GM12878 (cell line): ENCODE data around the gene STON2. TPM values are rescaled to one million over a fixed set of nuclear protein-coding genes. Genes with fewer than 3 reads are reported as not detected.

Source experiments
- ATAC-seq: fragments of 200-7000 bp; cut with Tn5 transposase; 3 replicates; pipeline ENCODE4 v1.9.1; 2020; ENCODE audit warnings: mild to moderate bottlenecking, moderate library complexity
- BruUV-seq: library from RNA; stranded (reverse); fragments of 400-500 nt; replicated peaks from 2 replicates; lab custom pipeline; 2021; lab: Mats Ljungman, UMichigan
- CTCF ChIA-PET: fragments of 300-600 bp; sonication (Branson Sonifier 250); formaldehyde crosslinking; extraction: SDS; loops from one replicate; lab custom pipeline; 2021; ENCODE audit warnings: inconsistent platforms; lab: Yijun Ruan, JAX
- POLR2A ChIA-PET: fragments of 350-600 bp; formaldehyde crosslinking; extraction: SDS; loops from one replicate; lab custom pipeline; 2021; ENCODE audit warnings: inconsistent platforms; lab: Charles Lee
- RAD21 ChIA-PET: fragments of 300-600 bp; sonication (Branson Sonifier 250); formaldehyde crosslinking; loops from one replicate; lab custom pipeline; 2023; ENCODE audit warnings: antibody characterized with exemption; ENCODE audit not compliant: unreplicated experiment; lab: Charles Lee
- SMC1A ChIA-PET: fragments of 300-600 bp; sonication (Branson Sonifier 250); formaldehyde crosslinking; loops from one replicate; lab custom pipeline; 2023; ENCODE audit not compliant: unreplicated experiment, uncharacterized antibody; lab: Charles Lee
- DNase-seq: peaks from one replicate; pipeline ENCODE4 v3.0.0-alpha.2; 2011; ENCODE audit warnings: low read depth, low spot score
- FAIRE-seq: peaks from 3 replicates; lab custom pipeline; 2011; peaks lifted over from hg19 to GRCh38; lab: Jason Lieb, UNC
- H2AFZ ChIP-seq: 2 replicates; pipeline ENCODE4 v1.6.0; 2011; ENCODE audit warnings: low read depth, low read length, control low read depth; ENCODE audit not compliant: control insufficient read depth
- H3K27ac ChIP-seq: 2 replicates; pipeline ENCODE4 v1.5.1; 2011; ENCODE audit warnings: control low read depth; ENCODE audit not compliant: control insufficient read depth, insufficient read depth
- H3K27me3 ChIP-seq, 2 experiments: replicated peaks in 1 of 2; 2 replicates each; pipeline versions ENCODE4 v1.6.0 to v1.6.1; 2011; ENCODE audit warnings: low read length in 1 of 2; ENCODE audit not compliant: control insufficient read depth in 2 of 2, insufficient read depth in 2 of 2
- H3K36me3 ChIP-seq, 2 experiments: 2 replicates each; pipeline ENCODE4 v1.5.1; 2011; ENCODE audit warnings: low read length in 1 of 2; ENCODE audit not compliant: control insufficient read depth in 2 of 2, insufficient read depth in 2 of 2
- H3K4me1 ChIP-seq: 2 replicates; pipeline ENCODE4 v1.6.1; 2011; ENCODE audit warnings: mild to moderate bottlenecking, low read length, moderate library complexity, mixed read lengths; ENCODE audit not compliant: control insufficient read depth, insufficient read depth
- H3K4me2 ChIP-seq: 2 replicates; pipeline ENCODE4 v1.6.0; 2011; ENCODE audit warnings: control low read depth; ENCODE audit not compliant: control insufficient read depth, insufficient read depth
- H3K4me3 ChIP-seq: fragments of 200-600 bp; sonication (generic); 2 replicates; pipeline ENCODE4 v1.5.1; 2016
- H3K79me2 ChIP-seq: 2 replicates; pipeline ENCODE4 v1.6.0; 2011; ENCODE audit warnings: low read length; ENCODE audit not compliant: control insufficient read depth, insufficient read depth
- H3K9ac ChIP-seq: 2 replicates; pipeline ENCODE4 v1.8.0; 2011; ENCODE audit warnings: low read length, control low read depth, mixed read lengths; ENCODE audit not compliant: control insufficient read depth, insufficient read depth
- H3K9me3 ChIP-seq: replicated peaks from 3 replicates; pipeline ENCODE4 v1.5.1; 2011; ENCODE audit warnings: mild to moderate bottlenecking, low read length; ENCODE audit not compliant: control insufficient read depth, insufficient read depth
- H4K20me1 ChIP-seq: 2 replicates; pipeline ENCODE4 v1.6.0; 2011; ENCODE audit not compliant: control insufficient read depth, insufficient read depth
- CHD2 ChIP-seq: IDR thresholded peaks from 2 replicates; pipeline ENCODE4 v1.6.1; 2011; ENCODE audit warnings: low read depth, low read length, improper control_type of control experiment, borderline replicate concordance
- E2F4 ChIP-seq: IDR thresholded peaks from 2 replicates; pipeline ENCODE4 v1.6.1; 2012; ENCODE audit warnings: low read depth, low read length, improper control_type of control experiment
- E2F8 ChIP-seq: fragments of 450-650 bp; IDR thresholded peaks from 2 replicates; pipeline ENCODE4 v1.6.1; 2018; ENCODE audit warnings: mild to moderate bottlenecking, low read depth, moderate library complexity; ENCODE audit not compliant: partially characterized antibody
- MYC ChIP-seq: IDR thresholded peaks from 2 replicates; pipeline ENCODE4 v1.6.1; 2011; ENCODE audit warnings: mild to moderate bottlenecking, low read length, moderate library complexity, inconsistent platforms; ENCODE audit not compliant: insufficient read depth, insufficient replicate concordance, insufficient read length, severe bottlenecking
- NR2C1 ChIP-seq: fragments of 450-650 bp; IDR thresholded peaks from 2 replicates; pipeline ENCODE4 v1.6.1; 2017; ENCODE audit warnings: antibody characterized with exemption, mild to moderate bottlenecking, moderate library complexity
- PAX8 ChIP-seq: fragments of 450-650 bp; IDR thresholded peaks from 2 replicates; pipeline ENCODE4 v1.6.1; 2017; ENCODE audit warnings: mild to moderate bottlenecking, moderate library complexity
- POLR2AphosphoS5 ChIP-seq: IDR thresholded peaks from 2 replicates; pipeline ENCODE4 v1.6.1; 2011; ENCODE audit warnings: mild to moderate bottlenecking, low read length, inconsistent platforms
- SIN3A ChIP-seq: IDR thresholded peaks from 2 replicates; pipeline ENCODE4 v1.6.1; 2012; ENCODE audit warnings: low read depth, low read length, improper control_type of control experiment
- SMC3 ChIP-seq: IDR thresholded peaks from 2 replicates; pipeline ENCODE4 v1.6.1; 2011; ENCODE audit warnings: low read length, improper control_type of control experiment, borderline replicate concordance
- WGBS: methylation state at CpG from one replicate; pipeline ENCODE4 v1.1.6; 2016; ENCODE audit warnings: low lambda C conversion rate; ENCODE audit not compliant: insufficient replicate concordance, insufficient coverage; ENCODE audit errors: missing lambda C conversion rate; 5-methylcytosine and 5-hydroxymethylcytosine counted together
- in situ Hi-C: fragments of 300-500 bp; cut with MboI; formaldehyde crosslinking; loops from 9 replicates; pipeline ENCODE4 v1.14.3; 2018; ENCODE audit warnings: mixed read lengths
- intact Hi-C: fragments of 100-400 bp; cut with micrococcal nuclease; formaldehyde crosslinking; loops from one replicate; pipeline ENCODE4 v1.14.2; 2022; ENCODE audit not compliant: unreplicated experiment
- polyA plus RNA-seq, 11 experiments: library from polyadenylated mRNA; depleted of rRNA in 4 of 11; unstranded in 6 of 11; stranded (reverse) in 5 of 11; fragments of >200 nt; fragmentation: Nextera tagmentation in 4 of 11; fragmentation: Illumina TruSeq in 1 of 11; extraction: Ambion mirVana in 4 of 11; extraction: Trizol in 1 of 11; gene quantifications; 1 replicate in 1 of 11; 2 replicates in 10 of 11; pipeline versions ENCODE4 v1.2.1 to v1.2.3, GENCODE V29; 2011 to 2016; ENCODE audit warnings: inconsistent platforms in 2 of 11, missing spikeins in 2 of 11, low read depth in 1 of 11
- total RNA-seq, 4 experiments: library from RNA; depleted of rRNA in 3 of 4; stranded (reverse); fragments of >200 nt in 3 of 4; fragmentation: Illumina TruSeq in 1 of 4; extraction: Trizol in 1 of 4; gene quantifications; 2 replicates each; pipeline versions ENCODE4 v1.2.1 to v1.2.3, GENCODE V29; 2013 to 2021

Gene STON2
- total and polyA plus RNA-seq, 10 of the 15 experiments (the other 5 are each of a cell fraction or from before 2014, with no cell fraction given), result 0.03 to 0.13 (median 0.03) TPM; not detected in 7

DNA sequence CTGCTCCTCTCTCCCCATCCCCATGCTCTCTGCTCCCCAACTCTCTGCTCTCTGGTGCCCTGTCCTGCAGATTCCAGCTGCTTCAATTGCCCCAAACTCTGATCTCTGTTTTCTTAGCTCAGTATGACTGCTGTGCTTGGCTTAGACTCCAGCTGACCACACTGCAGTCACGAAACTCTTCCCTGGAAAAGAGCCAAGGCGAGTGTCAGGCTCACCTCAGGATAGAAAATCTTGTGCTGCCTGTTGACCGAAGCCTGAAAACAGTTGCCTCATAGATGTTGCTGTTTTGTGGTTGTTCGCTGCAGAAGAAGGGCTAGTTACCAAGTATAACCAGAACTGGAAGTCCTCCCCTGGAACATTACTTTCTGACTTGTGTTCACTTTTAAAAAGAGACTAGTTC is 6.7 kb upstream of the STON2 start:
- intact Hi-C loops (no loop called here), in situ Hi-C loops (no loop called here)
- ChIA-PET RAD21 (no interaction called here), SMC1A (no interaction called here), CTCF (no interaction called here), POLR2A (no interaction called here)
- H3K79me2 ChIP-seq, result no peaks in the 10 kb centered on the region
- DNase-seq (no peak), ATAC-seq (no peak), FAIRE-seq (no peak)
- H3K27ac ChIP-seq, result no peak overlapping the region
- H3K9ac ChIP-seq, result no peak overlapping the region
- WGBS, result 4% methylated on average over 4 of the region's 4 CpGs
- no peaks in the 10 kb centered on the region for H4K20me1 ChIP-seq
- no peaks in the 10 kb centered on the region for H3K36me3 ChIP-seq
- no peak overlapping the region for H3K4me3 ChIP-seq
- no TSS peak for BruUV-seq
- no peak overlapping the region for H2AFZ ChIP-seq
- no peaks in the 10 kb centered on the region for H3K9me3 ChIP-seq
- no peak overlapping the region for H3K4me2 ChIP-seq
- TF ChIP-seq NR2C1, result no peak
- TF ChIP-seq SIN3A, result no peak
- no peak for TF ChIP-seq SMC3
- TF ChIP-seq MYC, result no peak
- TF ChIP-seq PAX8, result no peak
- TF ChIP-seq E2F4, result no peak
- no peak for TF ChIP-seq CHD2
- TF ChIP-seq E2F8, result no peak
- no peak for TF ChIP-seq POLR2AphosphoS5
- H3K27me3 ChIP-seq, result 0 out of 4 replicates have a peak, but pooled peaks cover 0 to 4% of the 10 kb centered on the region in 2 experiments
- no peaks in the 10 kb centered on the region for H3K4me1 ChIP-seq
